H9 (cell line): ENCODE data around the gene HNF1B. TPM values are rescaled to one million over a fixed set of nuclear protein-coding genes. Genes with fewer than 3 reads are reported as not detected.

ENCODE experiments used
- DNase-seq: peaks from one replicate; pipeline ENCODE4 v3.0.0-alpha.2; 2017
- H2AFZ ChIP-seq: one replicate; pipeline ENCODE4 v1.6.1; 2013; ENCODE audit warnings: mild to moderate bottlenecking, low read length, control low read depth, moderate library complexity
- H2AK5ac ChIP-seq: 2 replicates; pipeline ENCODE4 v1.6.1; 2013; ENCODE audit warnings: low read length, control low read depth, mixed read lengths; ENCODE audit not compliant: insufficient read length
- H2BK120ac ChIP-seq: one replicate; pipeline ENCODE4 v1.6.1; 2013; ENCODE audit warnings: low read depth, mild to moderate bottlenecking, low read length, control low read depth, inconsistent platforms; ENCODE audit not compliant: poor library complexity, severe bottlenecking
- H2BK12ac ChIP-seq: 2 replicates; pipeline ENCODE4 v1.6.1; 2013; ENCODE audit warnings: low read length, control low read depth, mixed read lengths, low read depth; ENCODE audit not compliant: insufficient read length
- H2BK15ac ChIP-seq: 2 replicates; pipeline ENCODE4 v1.6.1; 2013; ENCODE audit warnings: low read depth, low read length, control low read depth
- H2BK20ac ChIP-seq: one replicate; pipeline ENCODE4 v1.6.1; 2013; ENCODE audit warnings: low read depth, mild to moderate bottlenecking, low read length, control low read depth, inconsistent platforms; ENCODE audit not compliant: poor library complexity, severe bottlenecking
- H2BK5ac ChIP-seq: 2 replicates; pipeline ENCODE4 v1.6.1; 2013; ENCODE audit warnings: low read length, control low read depth, mixed read lengths; ENCODE audit not compliant: insufficient read length
- H3K14ac ChIP-seq: 2 replicates; pipeline ENCODE4 v1.6.1; 2013; ENCODE audit warnings: low read length, control low read depth; ENCODE audit not compliant: insufficient read depth
- H3K18ac ChIP-seq: 2 replicates; pipeline ENCODE4 v1.6.1; 2013; ENCODE audit warnings: low read depth, mild to moderate bottlenecking, mixed read lengths, low read length, control low read depth; ENCODE audit not compliant: insufficient read length
- H3K23ac ChIP-seq: 2 replicates; pipeline ENCODE4 v1.6.1; 2013; ENCODE audit warnings: low read length, control low read depth, mixed read lengths, low read depth; ENCODE audit not compliant: insufficient read length
- H3K23me2 ChIP-seq: 2 replicates; pipeline ENCODE4 v1.6.1; 2013; ENCODE audit warnings: low read depth, mild to moderate bottlenecking, mixed read lengths, low read length, control low read depth; ENCODE audit not compliant: insufficient read length, poor library complexity, severe bottlenecking
- H3K27ac ChIP-seq: 2 replicates; pipeline ENCODE4 v1.5.1; 2013; ENCODE audit warnings: low read length, control low read depth, mixed read lengths, low read depth; ENCODE audit not compliant: insufficient read length
- H3K27me3 ChIP-seq: 2 replicates; pipeline ENCODE4 v1.6.1; 2013; ENCODE audit warnings: low read length, control low read depth, inconsistent platforms; ENCODE audit not compliant: insufficient read depth
- H3K4ac ChIP-seq: 2 replicates; pipeline ENCODE4 v1.6.1; 2013; ENCODE audit warnings: low read depth, mild to moderate bottlenecking, control low read depth, inconsistent platforms, low read length, moderate library complexity
- H3K4me1 ChIP-seq: 2 replicates; pipeline ENCODE4 v1.6.1; 2013; ENCODE audit warnings: low read length, control low read depth, inconsistent platforms; ENCODE audit not compliant: insufficient read depth
- H3K4me2 ChIP-seq: 2 replicates; pipeline ENCODE4 v1.6.1; 2013; ENCODE audit warnings: low read length, control low read depth, mixed read lengths; ENCODE audit not compliant: insufficient read length, insufficient read depth
- H3K56ac ChIP-seq: 2 replicates; pipeline ENCODE4 v1.6.1; 2013; ENCODE audit warnings: low read depth, mild to moderate bottlenecking, mixed read lengths, low read length, control low read depth; ENCODE audit not compliant: insufficient read length
- H3K79me1 ChIP-seq: 2 replicates; pipeline ENCODE4 v1.6.1; 2013; ENCODE audit warnings: low read depth, mild to moderate bottlenecking, moderate library complexity, low read length, control low read depth, inconsistent platforms; ENCODE audit not compliant: insufficient read depth, poor library complexity, severe bottlenecking
- H3K79me2 ChIP-seq: 2 replicates; pipeline ENCODE4 v1.6.1; 2013; ENCODE audit warnings: low read length, control low read depth, inconsistent platforms; ENCODE audit not compliant: insufficient read depth
- H3K9ac ChIP-seq: 2 replicates; pipeline ENCODE4 v1.6.1; 2013; ENCODE audit warnings: low read length, control low read depth, mixed read lengths; ENCODE audit not compliant: insufficient read length; ENCODE audit errors: extremely low read depth
- H3K9me3 ChIP-seq: one replicate; pipeline ENCODE4 v1.6.1; 2013; ENCODE audit warnings: low read depth, low read length, inconsistent platforms; ENCODE audit not compliant: control insufficient read depth
- H3T11ph ChIP-seq: one replicate; pipeline ENCODE4 v1.6.1; 2013; ENCODE audit warnings: mild to moderate bottlenecking, low read length, control low read depth, inconsistent platforms
- H4K20me1 ChIP-seq: one replicate; pipeline ENCODE4 v1.6.1; 2013; ENCODE audit not compliant: control insufficient read depth, insufficient read length, insufficient read depth
- H4K5ac ChIP-seq: 2 replicates; pipeline ENCODE4 v1.6.1; 2013; ENCODE audit warnings: low read depth, mild to moderate bottlenecking, mixed read lengths, low read length, control low read depth; ENCODE audit not compliant: insufficient read length
- H4K8ac ChIP-seq: replicated peaks from 2 replicates; pipeline ENCODE4 v1.6.1; 2013; ENCODE audit warnings: low read length, control low read depth, mixed read lengths, low read depth; ENCODE audit not compliant: insufficient read length
- H4K91ac ChIP-seq: 2 replicates; pipeline ENCODE4 v1.6.1; 2013; ENCODE audit warnings: low read depth, mild to moderate bottlenecking, moderate library complexity, mixed read lengths, low read length, control low read depth; ENCODE audit not compliant: insufficient read length
- H3K27ac Mint-ChIP-seq, 3 experiments: 2 replicates in 2 of 3; 3 replicates in 1 of 3; pipeline ENCODE4 v1.8.0; 2020 to 2021; ENCODE audit warnings: mixed read lengths in 3 of 3, mild to moderate bottlenecking in 1 of 3, moderate library complexity in 1 of 3
- H3K27me3 Mint-ChIP-seq: 2 replicates; pipeline ENCODE4 v1.8.0; 2021; ENCODE audit warnings: low read depth, mild to moderate bottlenecking, moderate library complexity, mixed read lengths
- H3K36me3 Mint-ChIP-seq, 3 experiments: 2 replicates in 2 of 3; 3 replicates in 1 of 3; pipeline ENCODE4 v1.8.0; 2020 to 2021; ENCODE audit warnings: low read depth in 3 of 3, mixed read lengths in 3 of 3; ENCODE audit not compliant: insufficient read depth in 1 of 3
- H3K4me1 Mint-ChIP-seq, 2 experiments: 2 replicates each; pipeline ENCODE4 v1.8.0; 2020; ENCODE audit warnings: mixed read lengths in 2 of 2
- H3K4me3 Mint-ChIP-seq, 2 experiments: 2 replicates in 1 of 2; 3 replicates in 1 of 2; pipeline ENCODE4 v1.8.0; 2020 to 2021; ENCODE audit warnings: mild to moderate bottlenecking in 2 of 2, mixed read lengths in 2 of 2, moderate library complexity in 1 of 2
- H3K9me3 Mint-ChIP-seq, 2 experiments: 2 replicates in 1 of 2; 3 replicates in 1 of 2; pipeline ENCODE4 v1.8.0; 2020; ENCODE audit warnings: mild to moderate bottlenecking in 2 of 2, mixed read lengths in 2 of 2, moderate library complexity in 1 of 2
- CTCF ChIP-seq: fragments of 200-600 bp; sonication (generic); conservative IDR thresholded peaks from 3 replicates; pipeline ENCODE4 v1.8.0; 2021; ENCODE audit warnings: antibody characterized with exemption, mild to moderate bottlenecking
- WGBS: extraction: QIAGEN DNeasy Blood & Tissue Kit; methylation state at CpG from one replicate; pipeline ENCODE4 v1.1.7; 2013; ENCODE audit warnings: missing lambda C conversion rate, low lambda C conversion rate, mixed read lengths; ENCODE audit not compliant: insufficient read length; ENCODE audit errors: extremely low coverage; 5-methylcytosine and 5-hydroxymethylcytosine counted together
- total RNA-seq: library from RNA; stranded (reverse); gene quantifications from 2 replicates; pipeline ENCODE4 v1.2.1, GENCODE V29; 2021

Gene HNF1B
- total RNA-seq, 1 experiment from 2014 or later, result not detected

DNA sequence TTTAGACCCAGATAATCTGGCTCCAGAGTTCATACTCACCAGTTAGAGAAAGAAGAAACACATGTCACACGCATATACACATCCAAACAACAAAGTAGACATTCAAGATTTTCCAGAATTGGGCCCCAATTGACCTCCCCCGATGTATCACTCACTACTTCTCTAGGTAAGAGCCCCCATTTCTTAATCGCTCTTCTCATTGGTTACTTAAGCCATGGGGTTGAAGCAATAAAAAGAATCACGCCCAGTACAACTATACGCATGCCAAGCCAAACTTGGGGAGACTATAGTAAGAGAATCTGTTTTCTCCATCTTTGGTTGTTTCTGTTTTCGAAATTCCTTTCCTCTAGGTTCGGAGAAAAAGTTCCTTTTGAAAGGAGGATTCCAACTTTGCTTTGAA is 102.2 kb downstream of the HNF1B start:
- Histone ChIP-seq H3K9me3 (no peaks in the 10 kb centered on the region), H2BK12ac (no peak overlapping the region), H3K9ac (peak overlapping the region; percentile 97), H3K27me3 (no peaks in the 10 kb centered on the region), H3K14ac (peak overlapping the region; percentile 92; the same call in 1 of the 2 replicates), H3K27ac (no peak overlapping the region), H3K4me2 (peak overlapping the region; percentile 79), H3K23me2 (no peaks in the 10 kb centered on the region), H2BK5ac (peak overlapping the region; percentile 22), H2AFZ (peak overlapping the region; percentile 49), H3T11ph (no peak overlapping the region), H4K5ac (no peak overlapping the region), H3K4me1 (no peaks in the 10 kb centered on the region), H3K23ac (no peak overlapping the region), H4K8ac (no peak overlapping the region), H3K56ac (no peak overlapping the region), H4K91ac (no peak overlapping the region), H4K20me1 (no peaks in the 10 kb centered on the region), H3K4ac (no peak overlapping the region), H3K79me1 (peaks cover 2% of the 10 kb centered on the region), H3K79me2 (peaks cover 9% of the 10 kb centered on the region; the same call in 1 of the 2 replicates), H2AK5ac (no peak overlapping the region), H2BK120ac (no peak overlapping the region), H2BK20ac (no peak overlapping the region), H3K18ac (peak overlapping the region; percentile 85), H2BK15ac (no peak overlapping the region)
- no peak for TF ChIP-seq CTCF
- Mint-ChIP-seq H3K9me3 (no peaks in the 10 kb centered on the region), H3K36me3 (peaks cover 20 to 41% (median 40%) of the 10 kb centered on the region in 3 experiments; a peak in 6 of 7 replicates), H3K27me3 (peaks cover 33% of the 10 kb centered on the region), H3K4me3 (peak overlapping the region; percentile 89 to 92), H3K27ac (peak overlapping the region; percentile 93 to 96 (median 96)), H3K4me1 (peaks cover 9 to 12% of the 10 kb centered on the region in 2 experiments)
- no CpG with 5 or more reads among the region's 7 CpGs for WGBS
- no peak for DNase-seq
